Lower leg skin (tissue), 4 donors: Measurements from ENCODE around the gene EBF3. TPM values are rescaled to one million over a fixed set of nuclear protein-coding genes. Genes with fewer than 3 reads are reported as not detected.

Experiments
- DNase-seq, 2 donors: peaks; one replicate each; pipeline ENCODE4 v3.0.0-alpha.2; 2019; ENCODE audit warnings: low spot score in 2 of 2
- H3K4me3 ChIP-seq: fragments of 200-600 bp; sonication (generic); 2 replicates; pipeline ENCODE4 v1.5.1; 2017; ENCODE audit warnings: mild to moderate bottlenecking, low read depth; ENCODE audit not compliant: poor library complexity, severe bottlenecking
- CTCF ChIP-seq, 3 donors: fragments of 450-650 bp; IDR thresholded peaks; one replicate each; pipeline ENCODE4 v1.5.1; 2016; ENCODE audit warnings: antibody characterized with exemption in 3 of 3, mild to moderate bottlenecking in 3 of 3, moderate library complexity in 2 of 3
- POLR2A ChIP-seq, 2 donors: fragments of 450-650 bp; IDR thresholded peaks; one replicate each; pipeline ENCODE4 v1.6.1; 2016 to 2017; ENCODE audit warnings: antibody characterized with exemption in 2 of 2, mild to moderate bottlenecking in 1 of 2, moderate library complexity in 1 of 2
- WGBS, 2 donors: methylation state at CpG; one replicate each; pipeline ENCODE4 v1.1.5; 2018; 5-methylcytosine and 5-hydroxymethylcytosine counted together
- intact Hi-C: fragments of 100-400 bp; cut with DNase I; formaldehyde crosslinking; loops from one replicate; pipeline ENCODE4 v1.15.0; 2023; ENCODE audit warnings: low total_unique reads
- total RNA-seq, 4 donors: library from RNA; depleted of rRNA; stranded (reverse); fragments of >200 nt; gene quantifications; one replicate each; pipeline ENCODE4 v1.1.0, GENCODE V29; 2016

The EBF3 gene
- total RNA-seq, 4 donors from 2014 or later = 0.80 to 8.5 (median 2.4) TPM

- no peak for TF ChIP-seq CTCF (IDR thresholded peaks at IDR 0.05)
- TF ChIP-seq POLR2A (IDR thresholded peaks at IDR 0.05) = no peak
- intact Hi-C loops = no loop called here
- DNase-seq = no peak
These were observed 18.5 kb downstream of the EBF3 start for GRCh38 chr10:129945526-129945925.

GRCh38 chr10:129945064-129945463 lies 19.0 kb downstream of the EBF3 start:
- intact Hi-C loops = no loop called here
- H3K4me3 ChIP-seq = no peak overlapping the region
- WGBS, 2 donors = 90 to 91% methylated on average over 6 of the region's 6 CpGs
- TF ChIP-seq POLR2A (IDR thresholded peaks at IDR 0.05) (no peak), CTCF (IDR thresholded peaks at IDR 0.05) (no peak)
- no peak for DNase-seq

More at GRCh38 chr10:129945526-129945925, 18.5 kb downstream of the EBF3 start:
- WGBS, 2 donors = 89 to 94% methylated on average over 8 of the region's 8 CpGs
- no peak overlapping the region for H3K4me3 ChIP-seq

DNA sequence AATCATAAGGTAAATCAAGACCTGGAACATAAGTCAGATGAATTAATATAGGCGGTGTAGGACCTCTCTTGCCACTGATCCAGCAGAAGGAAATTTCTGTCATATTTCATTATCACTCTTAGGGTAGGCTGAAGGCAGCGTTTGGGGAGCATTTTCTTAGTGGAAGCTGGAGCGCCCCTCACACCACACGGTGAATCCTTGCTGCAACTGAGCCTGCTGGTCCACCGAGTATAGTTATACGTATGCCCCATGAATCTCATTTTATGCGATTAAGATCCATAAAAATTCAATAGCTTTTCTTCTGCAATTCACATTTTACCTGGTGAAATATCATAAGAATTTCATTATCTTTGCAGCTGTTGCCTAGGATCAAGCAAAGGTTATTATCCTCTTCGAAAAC lies 19.6 kb downstream of the EBF3 start:
- TF ChIP-seq POLR2A (IDR thresholded peaks at IDR 0.05) = no peak
- no peak for TF ChIP-seq CTCF (IDR thresholded peaks at IDR 0.05)
- intact Hi-C loops = no loop called here
- H3K4me3 ChIP-seq = no peak overlapping the region
- no peak for DNase-seq
- WGBS, 2 donors = 92 to 95% methylated on average over 8 of the region's 8 CpGs

GRCh38 chr10:129942936-129943715 lies 20.9 kb downstream of the EBF3 start:
- TF ChIP-seq CTCF (IDR thresholded peaks at IDR 0.05) (no peak), POLR2A (IDR thresholded peaks at IDR 0.05) (no peak)
- WGBS, 2 donors = 62 to 64% methylated on average over 12 of the region's 12 CpGs
- no peak overlapping the region for H3K4me3 ChIP-seq
- DNase-seq = no peak
- intact Hi-C loops = no loop called here

GRCh38 chr10:129942391-129942790 lies 21.7 kb downstream of the EBF3 start:
- WGBS, 2 donors = 93 to 94% methylated on average over 9 of the region's 9 CpGs
- no peak overlapping the region for H3K4me3 ChIP-seq
- no peak for DNase-seq
- TF ChIP-seq POLR2A (IDR thresholded peaks at IDR 0.05) = no peak
- no peak for TF ChIP-seq CTCF (IDR thresholded peaks at IDR 0.05)
- intact Hi-C loops = no loop called here

DNA sequence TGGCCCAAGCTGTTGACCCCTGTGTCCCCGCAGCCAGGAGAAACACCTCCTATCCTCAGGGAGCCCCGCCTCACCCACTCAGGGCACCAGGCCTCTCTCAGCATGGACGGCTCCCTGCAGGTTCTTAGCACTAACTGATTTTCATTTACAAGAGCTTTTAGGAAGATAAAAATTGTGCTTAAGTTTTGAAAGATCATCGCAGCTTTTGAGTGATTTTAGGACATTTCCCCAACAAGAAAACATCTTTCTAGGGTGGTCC lies 22.1 kb downstream of the EBF3 start:
- intact Hi-C loops = no loop called here
- no peak overlapping the region for H3K4me3 ChIP-seq
- no peak for TF ChIP-seq POLR2A (IDR thresholded peaks at IDR 0.05)
- TF ChIP-seq CTCF (IDR thresholded peaks at IDR 0.05) = no peak
- DNase-seq = no peak
- 96 to 97% methylated on average over 4 of the region's 4 CpGs for WGBS, 2 donors
